Measurements from ENCODE around the gene ZNF609. TPM values are rescaled to one million over a fixed set of nuclear protein-coding genes. Genes with fewer than 3 reads are reported as not detected.

The ZNF609 gene
- total and polyA plus RNA-seq, 3 donors from 2014 or later = 48.7 to 75.8 (median 60.5) TPM

DNA sequence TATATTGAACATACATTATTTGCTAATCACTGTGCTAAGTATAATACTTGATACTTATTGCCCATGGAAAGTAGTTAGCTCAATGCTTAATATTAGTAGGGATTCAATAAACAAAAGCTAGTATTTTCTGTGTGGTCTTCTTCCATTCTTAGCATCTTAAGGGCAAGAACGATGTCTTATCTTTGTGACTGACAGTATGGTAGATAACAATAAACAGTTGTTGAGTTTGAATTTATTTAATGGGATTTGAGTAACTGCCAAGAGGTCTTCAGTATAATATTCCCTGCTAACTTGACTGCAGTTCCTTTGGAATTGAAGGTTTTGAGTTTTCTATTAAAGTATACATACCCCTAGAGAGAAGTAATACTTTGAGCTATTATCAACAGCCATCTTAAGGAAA lies 70.1 kb downstream of the ZNF609 start:
- H3K4me1 ChIP-seq = peaks cover 4% of the 10 kb centered on the region
- H3K36me3 ChIP-seq (ENCODE audit: low read depth, missing control alignments) = no peaks in the 10 kb centered on the region
- TF ChIP-seq POLR2A (IDR thresholded peaks at IDR 0.05) = no peak
- TF ChIP-seq, protein P1, sequence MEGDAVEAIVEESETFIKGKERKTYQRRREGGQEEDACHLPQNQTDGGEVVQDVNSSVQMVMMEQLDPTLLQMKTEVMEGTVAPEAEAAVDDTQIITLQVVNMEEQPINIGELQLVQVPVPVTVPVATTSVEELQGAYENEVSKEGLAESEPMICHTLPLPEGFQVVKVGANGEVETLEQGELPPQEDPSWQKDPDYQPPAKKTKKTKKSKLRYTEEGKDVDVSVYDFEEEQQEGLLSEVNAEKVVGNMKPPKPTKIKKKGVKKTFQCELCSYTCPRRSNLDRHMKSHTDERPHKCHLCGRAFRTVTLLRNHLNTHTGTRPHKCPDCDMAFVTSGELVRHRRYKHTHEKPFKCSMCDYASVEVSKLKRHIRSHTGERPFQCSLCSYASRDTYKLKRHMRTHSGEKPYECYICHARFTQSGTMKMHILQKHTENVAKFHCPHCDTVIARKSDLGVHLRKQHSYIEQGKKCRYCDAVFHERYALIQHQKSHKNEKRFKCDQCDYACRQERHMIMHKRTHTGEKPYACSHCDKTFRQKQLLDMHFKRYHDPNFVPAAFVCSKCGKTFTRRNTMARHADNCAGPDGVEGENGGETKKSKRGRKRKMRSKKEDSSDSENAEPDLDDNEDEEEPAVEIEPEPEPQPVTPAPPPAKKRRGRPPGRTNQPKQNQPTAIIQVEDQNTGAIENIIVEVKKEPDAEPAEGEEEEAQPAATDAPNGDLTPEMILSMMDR (IDR thresholded peaks at IDR 0.05) = no peak
- 48 to 53% methylated on average over 1 of the region's 1 CpG for WGBS, 2 donors
- H3K9me3 ChIP-seq = no peaks in the 10 kb centered on the region
- H3K27ac ChIP-seq = no peak overlapping the region
- no peaks in the 10 kb centered on the region for H3K27me3 ChIP-seq
- no peak for DNase-seq
- H3K4me3 ChIP-seq = no peak overlapping the region
- intact Hi-C loops (cut with DNase I; ENCODE audit: low total_unique reads) = no loop called here

DNA sequence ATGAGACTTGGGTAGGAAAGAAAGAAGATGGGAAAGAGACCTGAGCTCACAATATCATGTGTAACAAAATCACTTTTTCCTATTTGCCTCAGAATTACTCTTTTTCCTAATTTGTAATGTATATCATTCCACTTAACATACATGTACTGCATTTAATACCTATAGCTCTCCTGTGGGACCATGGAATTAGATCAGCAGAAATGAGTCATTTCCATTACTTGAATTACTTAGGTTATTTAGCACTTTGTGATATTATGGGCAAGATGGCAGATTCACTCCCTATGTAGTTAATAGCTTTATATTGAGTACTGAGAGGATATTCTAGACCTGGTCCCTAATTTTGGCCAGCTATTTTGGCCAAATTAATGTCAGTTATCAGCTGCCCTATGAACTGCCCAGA lies 70.5 kb downstream of the ZNF609 start:
- DNase-seq = no peak
- TF ChIP-seq, protein P1 (IDR thresholded peaks at IDR 0.05) = no peak
- no peak for TF ChIP-seq POLR2A (IDR thresholded peaks at IDR 0.05)

DNA sequence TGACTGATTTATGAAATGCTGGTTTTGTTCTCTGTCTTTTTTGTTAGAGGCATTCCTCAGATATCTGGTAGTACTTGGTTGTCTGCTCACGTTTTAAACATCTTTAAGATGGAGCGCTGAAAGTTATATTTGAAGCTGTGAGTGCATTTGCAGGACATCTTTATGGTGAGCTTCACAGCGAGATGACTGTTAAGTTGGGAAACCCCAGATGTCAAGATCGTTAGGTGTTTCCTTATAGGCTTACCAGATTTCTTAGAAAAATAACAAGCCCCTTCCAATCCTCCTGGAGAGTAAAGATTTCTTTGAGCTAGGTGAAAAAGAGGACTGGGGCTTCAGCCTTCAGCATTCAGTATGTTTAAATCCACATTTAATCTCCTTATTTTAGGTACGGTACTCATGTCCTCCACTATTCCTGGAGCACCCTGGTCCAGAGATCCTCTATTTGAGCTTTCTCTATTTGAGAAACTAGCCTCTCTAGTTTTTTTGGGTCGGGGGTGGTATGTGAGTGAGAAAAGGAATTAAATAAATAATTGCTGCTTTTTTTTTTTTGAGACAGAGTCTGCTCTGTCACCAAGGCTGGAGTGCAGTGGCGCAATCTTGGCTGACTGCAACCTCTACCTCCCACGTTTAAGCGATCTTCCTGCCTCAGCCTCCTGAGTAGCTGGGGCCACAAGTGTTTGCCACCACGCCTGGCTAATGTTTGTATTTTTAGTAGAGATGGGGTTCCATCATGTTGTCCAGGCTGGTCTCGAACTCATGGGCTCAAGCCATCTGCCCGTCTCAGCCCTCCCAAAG lies 72.3 kb downstream of the ZNF609 start:
- Histone ChIP-seq H3K36me3 (ENCODE audit: low read depth, missing control alignments) (no peaks in the 10 kb centered on the region), H3K27me3 (no peaks in the 10 kb centered on the region), H3K27ac (no peak overlapping the region), H3K4me1 (peaks cover 4% of the 10 kb centered on the region), H3K4me3 (no peak overlapping the region), H3K9me3 (no peaks in the 10 kb centered on the region)
- 86 to 93% methylated on average over 12 of the region's 12 CpGs for WGBS, 2 donors
- intact Hi-C loops (cut with DNase I; ENCODE audit: low total_unique reads) = no loop called here
- DNase-seq = no peak
- TF ChIP-seq, protein P1 (IDR thresholded peaks at IDR 0.05) = no peak
- no peak for TF ChIP-seq POLR2A (IDR thresholded peaks at IDR 0.05)

More for the DNA sequence above, 70.5 kb downstream of the ZNF609 start:
- intact Hi-C loops (cut with DNase I; ENCODE audit: low total_unique reads) = no loop called here
- peaks cover 4% of the 10 kb centered on the region for H3K4me1 ChIP-seq
- no peak overlapping the region for H3K4me3 ChIP-seq
- H3K27ac ChIP-seq = no peak overlapping the region
- H3K36me3 ChIP-seq (ENCODE audit: low read depth, missing control alignments) = no peaks in the 10 kb centered on the region
- no peaks in the 10 kb centered on the region for H3K27me3 ChIP-seq
- H3K9me3 ChIP-seq = no peaks in the 10 kb centered on the region

DNA sequence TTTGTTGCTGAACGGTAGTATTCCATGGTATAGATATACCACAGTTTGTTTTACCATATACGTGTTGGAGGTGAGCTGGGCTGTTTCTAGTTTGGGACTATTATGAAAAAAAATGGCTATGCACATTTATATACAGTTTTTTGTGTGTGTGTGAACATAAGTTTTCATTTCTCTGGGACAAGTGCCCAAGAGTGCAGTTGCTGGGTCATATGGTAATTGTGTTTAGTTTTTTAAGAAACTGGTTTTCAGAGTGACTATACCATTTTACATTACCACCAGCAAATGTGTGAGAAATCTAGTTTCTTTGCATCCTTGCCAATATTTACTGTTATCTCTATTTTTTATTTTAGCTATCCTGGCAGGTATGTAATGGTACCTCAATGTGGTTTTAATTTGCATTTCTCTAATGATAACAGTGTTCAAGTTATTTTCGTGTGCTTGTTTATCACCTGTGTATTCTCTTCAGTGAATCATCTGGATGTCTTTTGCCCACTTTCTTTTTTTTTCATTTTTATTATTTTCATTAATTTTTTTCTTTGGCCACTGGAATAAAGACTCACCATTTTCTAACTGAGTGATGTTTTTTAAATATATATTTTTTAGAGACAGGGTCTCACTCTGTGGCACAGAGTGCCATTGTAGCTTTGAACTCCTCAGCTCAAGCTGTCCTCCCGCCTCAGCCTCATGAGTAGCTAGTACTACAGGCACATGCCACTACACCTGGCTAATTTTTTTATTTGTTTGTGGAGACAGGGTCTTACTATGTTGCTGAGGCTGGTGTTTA lies 75.3 kb downstream of the ZNF609 start:
- TF ChIP-seq POLR2A (IDR thresholded peaks at IDR 0.05) = no peak
- TF ChIP-seq, protein P1 (IDR thresholded peaks at IDR 0.05) = no peak
- intact Hi-C loops (cut with DNase I; ENCODE audit: low total_unique reads) = no loop called here
- Histone ChIP-seq H3K9me3 (no peaks in the 10 kb centered on the region), H3K4me3 (no peak overlapping the region), H3K4me1 (peaks cover 4% of the 10 kb centered on the region), H3K27me3 (no peaks in the 10 kb centered on the region), H3K27ac (no peak overlapping the region), H3K36me3 (ENCODE audit: low read depth, missing control alignments) (no peaks in the 10 kb centered on the region)
- 85 to 87% methylated on average over 4 of the region's 4 CpGs for WGBS, 2 donors
- no peak for DNase-seq
